Measurements from ENCODE around the gene LAMA2. TPM values are rescaled to one million over a fixed set of nuclear protein-coding genes. Genes with fewer than 3 reads are reported as not detected.
"Not testable (repeated sequence)": the region's sequence is repeated elsewhere in the genome, so short reads cannot be mapped to it uniquely, and the experiment has no call there.

The LAMA2 gene
- total RNA-seq, 1 donor from 2014 or later, result 1.4 TPM

- intact Hi-C loops (cut with micrococcal nuclease), result no loop called here
These were observed 124.9 kb downstream of the LAMA2 start for GRCh38 chr6:129007701-129008373.

- intact Hi-C loops (cut with micrococcal nuclease), result no loop called here
These were observed 125.7 kb downstream of the LAMA2 start for GRCh38 chr6:129008591-129008990.

- intact Hi-C loops (cut with micrococcal nuclease), result no loop called here
These were observed 126.9 kb downstream of the LAMA2 start for GRCh38 chr6:129009851-129010250.

DNA sequence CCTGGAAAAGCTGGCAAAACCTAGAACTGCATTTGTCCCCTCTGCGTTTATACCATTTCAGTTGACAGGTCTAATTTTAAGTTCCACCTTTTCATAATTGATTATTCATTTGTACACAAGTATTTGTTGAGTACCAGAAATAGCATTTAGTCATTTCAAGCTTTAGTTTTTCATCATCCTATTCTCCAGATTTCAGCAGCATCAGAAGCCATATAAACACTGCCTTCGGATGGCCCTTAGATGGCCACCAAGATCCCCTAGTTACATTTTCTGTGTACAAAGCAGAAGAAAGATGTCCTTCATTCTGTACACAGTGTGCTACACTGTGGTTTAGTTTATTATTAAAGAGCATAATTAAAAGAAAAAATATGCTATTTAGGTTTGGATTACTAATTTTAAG lies 131.4 kb downstream of the LAMA2 start:
- intact Hi-C loops (cut with micrococcal nuclease), result no loop called here

GRCh38 chr6:129015721-129016120 lies 132.8 kb downstream of the LAMA2 start:
- intact Hi-C loops (cut with micrococcal nuclease), result no loop called here

GRCh38 chr6:129016844-129017243 lies 133.9 kb downstream of the LAMA2 start:
- intact Hi-C loops (cut with micrococcal nuclease), result no loop called here

DNA sequence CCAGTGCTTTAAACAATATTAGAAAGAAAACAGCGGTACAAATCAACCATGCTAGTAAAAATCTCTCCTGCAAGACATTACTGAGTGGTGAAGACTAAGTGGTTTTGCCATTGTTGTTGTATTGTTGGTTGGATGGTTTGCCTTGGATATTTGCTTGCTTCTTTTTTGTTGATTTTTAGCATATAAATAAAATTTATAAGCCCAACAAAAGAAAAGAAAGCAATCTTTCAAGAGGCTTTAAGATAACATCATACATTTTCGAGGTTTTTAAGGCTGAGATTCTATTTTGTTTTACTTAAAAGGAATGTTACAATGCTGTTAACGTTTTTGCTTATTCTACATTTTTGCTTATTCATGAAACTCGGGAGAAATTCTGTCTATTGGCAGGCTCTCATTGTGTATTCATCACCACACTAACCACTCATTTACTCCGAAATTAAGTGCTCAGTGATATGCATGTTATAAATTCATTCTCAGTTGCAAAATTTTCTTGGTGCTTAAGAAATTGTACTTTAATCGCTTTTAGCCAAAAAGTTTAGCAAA lies 139.1 kb downstream of the LAMA2 start:
- intact Hi-C loops (cut with micrococcal nuclease), result no loop called here

GRCh38 chr6:129026601-129027000 lies 143.7 kb downstream of the LAMA2 start:
- intact Hi-C loops (cut with micrococcal nuclease), result no loop called here

GRCh38 chr6:129029778-129030177 lies 146.8 kb downstream of the LAMA2 start:
- intact Hi-C loops (cut with micrococcal nuclease), result no loop called here

- intact Hi-C loops (cut with micrococcal nuclease), result no loop called here
These were observed 147.3 kb downstream of the LAMA2 start for GRCh38 chr6:129030215-129030614.

- intact Hi-C loops (cut with micrococcal nuclease), result no loop called here
These were observed 148.2 kb downstream of the LAMA2 start for GRCh38 chr6:129031051-129031599.

GRCh38 chr6:129032602-129033001 lies 149.7 kb downstream of the LAMA2 start:
- intact Hi-C loops (cut with micrococcal nuclease), result no loop called here

DNA sequence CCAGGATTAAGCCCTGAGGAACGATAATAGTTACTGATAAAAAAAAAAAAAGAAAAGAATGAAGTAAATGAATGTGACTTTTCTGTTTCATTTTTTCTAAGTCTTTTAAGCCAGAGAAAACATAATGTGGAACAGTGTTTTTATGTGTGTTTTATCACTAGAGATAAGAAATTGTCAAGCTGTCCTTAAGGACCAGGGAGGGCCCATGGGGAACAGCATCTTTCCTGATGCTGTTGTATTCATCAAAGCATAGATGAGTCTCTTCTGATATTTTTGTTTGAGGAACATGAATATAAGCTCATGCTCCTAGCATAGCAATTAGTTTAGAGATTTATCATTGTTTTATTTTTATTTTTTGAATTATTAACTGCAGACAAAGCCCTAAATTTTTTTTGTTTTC lies 150.2 kb downstream of the LAMA2 start:
- intact Hi-C loops (cut with micrococcal nuclease), result no loop called here

- intact Hi-C loops (cut with micrococcal nuclease), result no loop called here
These were observed 150.6 kb downstream of the LAMA2 start for GRCh38 chr6:129033581-129033980.

GRCh38 chr6:129041563-129041962 lies 158.6 kb downstream of the LAMA2 start:
- intact Hi-C loops (cut with micrococcal nuclease), result no loop called here

DNA sequence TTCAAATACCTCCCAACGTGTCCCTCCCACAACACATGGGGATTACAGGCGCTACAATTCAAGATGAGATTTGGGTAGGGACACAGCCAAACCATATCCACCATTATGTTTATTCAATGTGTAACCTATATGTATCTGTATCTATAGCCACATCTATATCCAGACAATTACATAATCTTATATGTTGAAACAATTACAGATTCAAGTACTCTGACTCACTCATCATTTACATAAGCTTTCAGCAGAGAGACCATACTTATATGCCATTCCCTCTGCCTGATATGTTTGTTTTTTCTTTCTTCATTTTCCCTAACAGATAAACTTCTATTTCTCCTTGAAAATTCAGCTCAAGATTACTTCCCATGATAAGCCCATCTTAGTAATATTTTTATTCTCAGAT lies 163.6 kb downstream of the LAMA2 start:
- intact Hi-C loops (cut with micrococcal nuclease), result no loop called here

GRCh38 chr6:129047834-129048233 lies 164.9 kb downstream of the LAMA2 start:
- intact Hi-C loops (cut with micrococcal nuclease), result no loop called here

DNA sequence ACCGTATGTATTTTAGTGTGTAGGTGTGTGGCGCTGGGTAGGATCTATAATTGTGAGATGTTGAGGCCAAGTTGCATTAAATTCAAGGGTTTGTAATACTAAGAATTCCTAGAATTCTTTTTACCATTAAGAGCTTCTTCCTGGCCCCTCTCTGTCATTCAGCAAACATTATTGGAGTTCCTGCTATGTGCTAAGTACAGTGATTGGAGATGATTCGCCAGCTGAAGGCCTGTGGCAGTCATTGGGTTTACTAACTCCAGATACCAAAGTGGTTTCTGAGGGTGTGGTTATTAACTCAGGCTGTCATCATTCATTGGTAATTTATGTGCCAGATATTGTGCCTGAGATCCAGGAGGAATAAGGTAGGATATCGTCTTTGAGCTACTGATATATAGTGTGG lies 167.1 kb downstream of the LAMA2 start:
- intact Hi-C loops (cut with micrococcal nuclease), result no loop called here

GRCh38 chr6:129053143-129053542 lies 170.2 kb downstream of the LAMA2 start:
- intact Hi-C loops (cut with micrococcal nuclease), result not testable (repeated sequence)

DNA sequence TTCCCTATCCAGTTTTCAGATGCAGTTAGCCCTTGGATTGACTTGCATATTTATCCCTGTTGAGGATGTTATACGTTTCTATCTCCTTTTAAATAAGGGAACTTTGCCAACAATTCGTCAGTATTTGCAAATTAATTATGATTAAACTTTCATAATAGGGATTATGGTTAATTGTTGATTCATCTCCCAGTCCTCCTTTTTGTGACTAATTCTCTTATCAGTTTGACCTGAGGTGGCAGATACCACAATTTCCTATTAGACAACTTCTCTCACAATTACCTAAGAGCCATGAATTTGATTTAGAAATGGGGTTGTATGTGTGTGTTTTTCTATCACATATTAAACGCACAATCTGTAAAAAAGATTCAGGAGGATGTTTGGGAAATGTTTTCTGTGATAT lies 172.9 kb downstream of the LAMA2 start:
- intact Hi-C loops (cut with micrococcal nuclease), result no loop called here

- intact Hi-C loops (cut with micrococcal nuclease), result no loop called here
These were observed 176.7 kb downstream of the LAMA2 start for GRCh38 chr6:129059650-129060049.

DNA sequence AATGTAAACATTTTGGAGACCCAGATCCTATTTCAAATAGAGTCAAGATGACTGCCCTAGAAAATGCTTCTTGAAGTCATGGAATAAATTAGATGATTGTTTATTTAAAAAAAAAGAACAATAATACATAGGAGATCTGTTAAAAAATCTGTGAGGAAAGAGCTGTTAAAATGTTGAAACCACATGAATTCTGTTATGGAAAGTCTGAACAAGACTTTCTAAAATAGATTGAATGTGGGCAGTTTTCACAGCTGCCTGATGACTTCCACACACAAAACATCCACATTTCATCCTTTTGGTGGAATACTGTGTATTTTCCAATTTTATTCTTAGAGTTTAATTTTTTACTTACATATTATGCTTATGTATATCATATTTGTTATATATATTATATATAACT lies 186.1 kb downstream of the LAMA2 start:
- intact Hi-C loops (cut with micrococcal nuclease), result no loop called here

DNA sequence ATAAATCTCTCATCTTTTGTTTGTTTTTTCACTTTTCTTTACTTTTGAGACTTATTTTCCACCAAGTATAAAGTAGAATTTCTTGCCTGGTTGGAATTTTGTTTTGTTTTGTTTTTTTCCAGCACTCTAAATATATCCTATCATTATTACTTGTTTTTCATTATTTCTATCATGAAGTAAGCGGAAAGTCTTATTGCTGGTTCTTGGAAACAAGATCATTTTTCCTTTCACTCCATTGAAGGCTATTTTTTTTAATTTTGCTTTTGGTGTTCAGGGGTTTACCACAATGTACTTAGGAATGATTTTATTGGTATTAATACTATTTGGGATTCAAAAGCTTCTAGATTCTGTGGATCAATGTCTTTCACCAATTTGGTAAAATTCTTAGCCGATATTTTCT lies 190.1 kb downstream of the LAMA2 start:
- intact Hi-C loops (cut with micrococcal nuclease), result no loop called here

Data from T-helper 2 cell treated with Interferon-gamma antibody and Interleukin-4, amounts not matched to agents 100 ng/mL and 5 ng/mL, for 36 hours (primary cell).